GM18499 (cell line): ENCODE measurements around the gene MED12.

ENCODE experiments used
- ATAC-seq: cut with Tn5 transposase; IDR thresholded peaks from one replicate; pipeline ENCODE4 v1.9.1; 2021; ENCODE audit warnings: moderate number of reproducible peaks; ENCODE audit not compliant: insufficient read depth, unreplicated experiment

Gene MED12

GRCh38 chrX:71106427-71106826 lies 12.0 kb upstream of the MED12 start, which contains the start of gene CXorf65:
CXorf65 (minus strand) TSS chrX:71106740; CDS start chrX:71106556, 184 bp downstream.
- ATAC-seq: no peak

- ATAC-seq: no peak
Measured at GRCh38 chrX:71107245-71107644, 11.2 kb upstream of the MED12 start.

DNA sequence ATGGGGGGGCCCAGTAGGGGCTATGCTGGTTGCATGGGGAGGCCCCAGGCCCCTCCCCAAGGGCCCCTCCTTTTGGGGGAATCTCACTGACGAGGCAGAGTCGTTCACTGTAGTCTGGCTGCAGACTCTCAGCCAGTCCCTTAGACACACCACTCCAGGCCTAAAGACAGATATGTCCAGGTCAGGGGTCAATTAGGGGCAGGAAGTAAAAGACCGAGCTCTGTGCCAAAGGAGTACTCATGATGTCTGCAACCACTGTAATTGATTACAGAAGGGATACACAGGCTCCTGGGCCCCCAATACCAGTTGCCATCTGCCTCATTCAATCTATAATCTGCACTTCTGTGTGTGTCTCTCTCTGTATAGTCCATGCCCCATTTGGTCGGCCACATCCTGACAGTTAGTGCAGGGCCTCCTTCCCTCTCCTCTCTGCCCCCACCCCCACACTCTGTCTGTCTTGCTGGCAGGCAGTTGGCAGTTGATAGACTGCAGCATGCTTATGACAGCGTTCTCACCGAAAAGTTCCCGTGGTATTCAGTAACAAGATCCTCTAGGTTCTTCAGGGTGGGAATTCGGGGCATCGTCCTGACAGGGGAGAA lies 10.5 kb upstream of the MED12 start:
- ATAC-seq: no peak

- no peak for ATAC-seq
Measured at GRCh38 chrX:71109051-71109450, 9.3 kb upstream of the MED12 start.

- peak; percentile 63 for ATAC-seq
Measured at GRCh38 chrX:71111141-71111843, 7.1 kb upstream of the MED12 start, which contains the start of gene IL2RG. IL2RG (minus strand) TSS chrX:71111577; CDS start chrX:71111539, 38 bp downstream.

- ATAC-seq: peak; percentile 14
Measured at GRCh38 chrX:71111921-71112431, 6.4 kb upstream of the MED12 start.

DNA sequence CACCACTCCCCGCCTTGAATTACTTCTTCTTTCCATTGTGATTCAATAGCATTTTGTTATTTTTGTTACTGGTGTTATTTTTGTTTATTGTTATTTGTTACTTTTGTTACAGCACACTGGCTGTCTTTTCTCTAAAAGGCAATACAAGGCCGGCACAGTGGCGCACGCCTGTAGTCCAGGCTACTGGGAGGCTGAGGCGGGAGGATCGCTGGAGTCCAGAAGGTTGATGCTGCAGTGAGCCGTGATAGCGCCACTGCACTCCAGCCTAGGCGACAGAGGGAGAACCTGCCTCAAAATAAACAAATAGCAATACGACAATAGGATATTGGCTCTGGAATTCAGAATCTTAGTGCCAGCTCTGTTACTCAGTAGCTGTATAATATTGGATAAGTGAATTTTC lies 1.0 kb upstream of the MED12 start:
- no peak for ATAC-seq

DNA sequence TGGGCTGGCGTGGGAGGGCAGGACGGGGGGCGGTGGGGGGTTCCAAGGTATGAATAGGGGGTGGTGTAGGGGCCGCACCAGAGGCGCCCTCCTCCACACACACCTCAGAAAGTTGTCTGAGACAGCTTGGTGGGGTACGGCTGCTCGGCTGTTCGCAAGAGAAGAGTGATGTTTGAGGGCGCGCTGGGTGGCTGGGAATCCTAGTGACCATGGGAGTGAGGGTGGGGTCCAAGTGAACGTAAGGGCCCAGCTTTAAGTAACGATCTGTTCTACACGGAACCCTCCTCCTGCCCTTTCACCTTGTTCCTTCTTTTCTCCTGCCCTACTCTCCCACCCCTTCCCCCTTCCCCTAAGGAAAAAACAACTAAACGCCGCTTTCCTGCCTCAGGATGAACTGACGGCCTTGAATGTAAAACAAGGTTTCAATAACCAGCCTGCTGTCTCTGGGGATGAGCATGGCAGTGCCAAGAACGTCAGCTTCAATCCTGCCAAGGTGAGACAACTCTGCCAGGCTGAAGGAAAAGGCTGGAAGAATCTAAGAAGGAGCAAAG lies 664 bp downstream of the MED12 start:
- ATAC-seq: no peak

DNA sequence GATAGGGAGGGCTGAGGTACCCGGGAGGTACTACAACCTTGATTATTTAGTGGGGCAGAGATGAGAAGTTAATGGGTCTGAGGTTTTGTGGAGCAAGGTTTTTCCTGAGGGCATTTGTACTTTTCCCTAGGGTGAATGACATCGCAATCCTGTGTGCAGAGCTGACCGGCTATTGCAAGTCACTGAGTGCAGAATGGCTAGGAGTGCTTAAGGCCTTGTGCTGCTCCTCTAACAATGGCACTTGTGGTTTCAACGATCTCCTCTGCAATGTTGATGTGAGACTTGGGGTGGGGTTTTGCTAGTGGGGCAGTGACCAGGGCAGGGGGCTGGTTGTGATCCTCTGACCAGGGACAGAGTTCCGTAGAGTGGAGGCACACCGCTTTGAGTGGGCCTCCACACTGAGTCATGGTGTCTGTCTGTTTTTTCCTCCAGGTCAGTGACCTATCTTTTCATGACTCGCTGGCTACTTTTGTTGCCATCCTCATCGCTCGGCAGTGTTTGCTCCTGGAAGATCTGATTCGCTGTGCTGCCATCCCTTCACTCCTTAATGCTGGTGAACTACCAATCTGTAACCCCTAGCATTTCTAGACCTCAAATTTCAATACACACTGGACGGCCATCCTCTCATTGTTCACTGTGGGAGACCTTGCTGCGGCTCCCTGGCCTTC lies 9.9 kb downstream of the MED12 start:
- no peak for ATAC-seq

- no peak for ATAC-seq
Measured at GRCh38 chrX:71128915-71129765, 10.7 kb downstream of the MED12 start.

- no peak for ATAC-seq
Measured at GRCh38 chrX:71131510-71131909, 13.1 kb downstream of the MED12 start.

DNA sequence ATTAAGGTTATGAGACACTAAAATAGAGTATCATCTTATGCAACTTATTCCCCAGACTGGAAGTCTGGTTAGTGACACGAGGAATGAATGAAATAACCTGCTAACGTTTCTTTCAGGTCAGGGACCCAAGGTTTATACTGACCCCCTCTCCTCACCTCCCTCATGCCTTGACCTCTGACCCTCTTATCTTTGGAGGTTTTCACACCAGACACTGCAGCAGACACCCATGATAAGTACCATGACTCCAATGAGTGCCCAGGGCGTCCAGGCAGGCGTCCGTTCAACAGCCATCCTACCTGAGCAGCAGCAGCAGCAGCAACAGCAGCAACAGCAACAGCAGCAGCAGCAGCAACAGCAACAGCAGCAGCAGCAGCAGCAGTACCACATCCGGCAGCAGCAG lies 22.0 kb downstream of the MED12 start:
- no peak for ATAC-seq

GRCh38 chrX:71143508-71143907 lies 25.1 kb downstream of the MED12 start:
- ATAC-seq: no peak

DNA sequence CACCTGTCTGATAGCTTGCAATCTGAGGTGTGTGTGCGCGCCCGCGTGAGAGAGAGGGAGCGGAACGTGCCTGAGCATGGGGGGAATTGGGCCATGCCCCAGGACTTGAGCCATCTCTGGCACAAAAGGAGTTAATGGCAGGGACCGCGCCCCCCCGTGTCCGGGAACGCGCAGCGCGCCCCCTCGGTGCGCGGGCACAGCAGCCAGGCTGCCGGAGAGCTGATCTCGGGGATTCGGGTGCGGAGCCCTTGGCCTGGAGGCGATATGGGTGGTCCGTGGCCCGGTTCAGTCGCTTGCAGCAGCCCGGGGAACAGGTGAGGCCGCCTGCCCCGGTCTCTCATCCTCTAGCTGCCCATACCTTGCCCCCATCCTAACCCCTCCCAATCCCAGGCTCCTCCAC lies 26.3 kb downstream of the MED12 start, which contains the start of gene NLGN3:
Gene NLGN3 (plus strand): TSS at position 191 of the 400 bp plus-strand sequence. CDS start 2,909 bp downstream, outside the sequence.
- no peak for ATAC-seq

- ATAC-seq: no peak
Measured at GRCh38 chrX:71147496-71148277, 29.3 kb downstream of the MED12 start.

GRCh38 chrX:71148278-71148663 lies 29.9 kb downstream of the MED12 start:
- ATAC-seq: no peak

- no peak for ATAC-seq
Measured at GRCh38 chrX:71151366-71151765, 33.0 kb downstream of the MED12 start.

- no peak for ATAC-seq
Measured at GRCh38 chrX:71154196-71154595, 35.8 kb downstream of the MED12 start.

DNA sequence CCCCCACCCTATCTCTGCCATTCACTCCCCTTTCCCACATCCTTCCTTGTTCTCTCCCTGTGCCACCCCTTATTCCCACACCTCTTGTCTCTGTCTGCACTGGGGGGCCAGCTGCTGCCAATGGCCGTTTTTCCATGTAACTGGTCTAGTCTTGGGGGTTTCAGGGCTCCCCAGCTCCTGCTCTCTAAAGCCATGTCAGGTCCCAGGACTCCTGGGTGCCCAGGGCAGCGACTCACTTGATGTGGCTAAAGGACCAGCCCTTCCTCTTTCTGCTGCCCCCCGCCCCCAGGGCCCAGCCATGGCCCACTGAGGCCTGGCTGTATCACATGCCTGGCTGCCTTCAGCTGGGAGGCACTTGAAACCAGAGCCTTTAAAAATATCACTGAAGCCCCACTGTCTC lies 36.2 kb downstream of the MED12 start:
- no peak for ATAC-seq
